Mesothelial cell of epicardium (in vitro differentiated cells): ENCODE data around the gene SBF2. TPM values are rescaled to one million over a fixed set of nuclear protein-coding genes. Genes with fewer than 3 reads are reported as not detected.

Experiments
- DNase-seq, 2 experiments: peaks; one replicate each; pipeline ENCODE4 v3.0.0; 2021; ENCODE audit warnings: low spot score in 2 of 2; ENCODE audit not compliant: unreplicated experiment in 2 of 2
- H3K27ac Mint-ChIP-seq: 2 replicates; pipeline ENCODE4 v1.8.0; 2021; ENCODE audit warnings: mixed read lengths
- H3K27me3 Mint-ChIP-seq: 2 replicates; pipeline ENCODE4 v1.8.0; 2021; ENCODE audit warnings: low read depth, mixed read lengths
- H3K36me3 Mint-ChIP-seq: 2 replicates; pipeline ENCODE4 v1.8.0; 2021; ENCODE audit warnings: mixed read lengths
- H3K4me1 Mint-ChIP-seq: 2 replicates; pipeline ENCODE4 v1.8.0; 2021; ENCODE audit warnings: mixed read lengths
- H3K4me3 Mint-ChIP-seq: 2 replicates; pipeline ENCODE4 v1.8.0; 2021; ENCODE audit warnings: mild to moderate bottlenecking, moderate library complexity, mixed read lengths
- H3K9me3 Mint-ChIP-seq: 2 replicates; pipeline ENCODE4 v1.8.0; 2021; ENCODE audit warnings: mixed read lengths
- total RNA-seq: library from RNA; stranded (reverse); gene quantifications from 3 replicates; pipeline ENCODE4 v1.2.1, GENCODE V29; 2021
- TF ChIP-seq, protein P1 (sequence below): fragments of 200-600 bp; sonication (generic); IDR thresholded peaks from one replicate; pipeline ENCODE4 v1.5.0; 2021; ENCODE audit warnings: antibody characterized with exemption; ENCODE audit not compliant: unreplicated experiment

SBF2 gene
- total RNA-seq, 1 donor from 2014 or later = 58.4 TPM

DNA sequence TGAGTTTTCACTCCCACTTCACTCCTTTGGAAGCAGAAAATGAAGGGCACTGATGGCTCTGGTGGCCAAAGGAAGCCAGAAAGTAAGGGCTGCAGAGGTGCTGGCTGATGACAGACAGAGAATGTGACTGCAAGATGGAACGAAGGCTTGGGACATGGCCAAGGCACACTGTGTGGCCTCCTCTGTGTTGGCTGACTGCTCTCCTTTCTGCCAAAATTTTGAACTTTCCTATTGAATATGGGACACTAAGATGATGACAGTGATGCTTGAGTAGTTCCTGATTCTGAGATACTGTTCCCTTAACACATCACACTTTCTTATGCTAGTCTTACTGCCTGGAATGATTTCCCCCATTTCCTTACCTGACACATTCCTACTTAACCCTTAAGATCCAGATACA is 473.8 kb downstream of the SBF2 start:
- peaks cover 4% of the 10 kb centered on the region for H3K36me3 Mint-ChIP-seq
- peak overlapping the region; percentile 2 for H3K27ac Mint-ChIP-seq
- peaks cover 26% of the 10 kb centered on the region for H3K4me1 Mint-ChIP-seq
- no peaks in the 10 kb centered on the region for H3K9me3 Mint-ChIP-seq
- H3K4me3 Mint-ChIP-seq = no peak overlapping the region
- H3K27me3 Mint-ChIP-seq = no peaks in the 10 kb centered on the region
- no peak for DNase-seq
- TF ChIP-seq, protein P1, sequence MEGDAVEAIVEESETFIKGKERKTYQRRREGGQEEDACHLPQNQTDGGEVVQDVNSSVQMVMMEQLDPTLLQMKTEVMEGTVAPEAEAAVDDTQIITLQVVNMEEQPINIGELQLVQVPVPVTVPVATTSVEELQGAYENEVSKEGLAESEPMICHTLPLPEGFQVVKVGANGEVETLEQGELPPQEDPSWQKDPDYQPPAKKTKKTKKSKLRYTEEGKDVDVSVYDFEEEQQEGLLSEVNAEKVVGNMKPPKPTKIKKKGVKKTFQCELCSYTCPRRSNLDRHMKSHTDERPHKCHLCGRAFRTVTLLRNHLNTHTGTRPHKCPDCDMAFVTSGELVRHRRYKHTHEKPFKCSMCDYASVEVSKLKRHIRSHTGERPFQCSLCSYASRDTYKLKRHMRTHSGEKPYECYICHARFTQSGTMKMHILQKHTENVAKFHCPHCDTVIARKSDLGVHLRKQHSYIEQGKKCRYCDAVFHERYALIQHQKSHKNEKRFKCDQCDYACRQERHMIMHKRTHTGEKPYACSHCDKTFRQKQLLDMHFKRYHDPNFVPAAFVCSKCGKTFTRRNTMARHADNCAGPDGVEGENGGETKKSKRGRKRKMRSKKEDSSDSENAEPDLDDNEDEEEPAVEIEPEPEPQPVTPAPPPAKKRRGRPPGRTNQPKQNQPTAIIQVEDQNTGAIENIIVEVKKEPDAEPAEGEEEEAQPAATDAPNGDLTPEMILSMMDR = no peak

DNA sequence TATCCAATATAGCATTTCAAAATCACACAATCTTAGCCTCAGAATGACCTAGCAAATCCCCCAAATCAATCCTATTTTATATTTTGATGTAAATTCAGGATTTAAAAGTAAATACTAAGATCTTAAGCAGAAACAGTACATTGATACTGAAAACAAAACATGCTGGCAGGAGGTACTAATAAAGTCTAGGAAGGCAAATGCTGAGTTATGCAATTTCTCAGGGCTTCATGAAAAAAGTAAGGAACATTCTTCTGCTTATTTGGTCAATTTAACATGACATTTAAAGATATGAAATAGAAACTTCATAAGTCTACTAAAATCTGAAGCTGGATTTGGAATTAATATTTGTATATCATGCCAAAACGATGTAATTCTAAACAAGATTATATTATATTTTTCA is 476.8 kb downstream of the SBF2 start:
- Mint-ChIP-seq H3K36me3 (peaks cover 10% of the 10 kb centered on the region), H3K27ac (no peak overlapping the region), H3K9me3 (no peaks in the 10 kb centered on the region), H3K4me1 (peaks cover 11% of the 10 kb centered on the region), H3K4me3 (no peak overlapping the region), H3K27me3 (no peaks in the 10 kb centered on the region)
- no peak for DNase-seq
- TF ChIP-seq, protein P1 = no peak

DNA sequence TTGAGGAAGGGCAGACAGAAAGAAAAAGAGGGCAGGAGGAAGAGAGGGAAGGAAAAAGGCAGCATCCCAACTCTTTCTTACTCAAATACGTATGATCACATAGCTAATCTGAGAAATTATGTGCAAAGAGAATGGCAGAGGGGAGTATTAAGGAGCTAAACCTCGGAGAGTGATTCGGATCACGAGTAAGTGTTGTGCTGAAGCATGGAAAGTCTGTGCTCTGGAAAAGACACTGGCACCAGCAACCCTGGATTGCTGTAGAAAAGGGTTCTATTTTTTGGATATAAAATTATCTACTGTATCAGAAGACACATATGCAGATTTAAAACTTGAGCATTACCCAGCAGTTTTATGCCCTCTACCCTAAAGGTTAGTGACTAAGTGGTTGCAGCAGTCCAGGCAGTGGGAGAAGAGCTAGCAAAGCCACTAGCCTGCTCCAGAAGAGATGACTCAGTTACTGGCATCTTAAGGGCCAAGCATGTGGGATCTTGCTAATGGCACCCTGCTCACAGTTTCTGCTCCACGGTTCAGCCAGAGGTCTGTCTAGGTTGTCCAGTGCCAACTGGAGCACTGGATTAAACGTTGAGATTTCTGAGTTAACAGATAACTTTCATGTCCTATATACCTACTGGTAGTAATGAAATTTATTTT is 478.4 kb downstream of the SBF2 start:
- TF ChIP-seq, protein P1 = no peak
- Mint-ChIP-seq H3K27ac (no peak overlapping the region), H3K27me3 (no peaks in the 10 kb centered on the region)

DNA sequence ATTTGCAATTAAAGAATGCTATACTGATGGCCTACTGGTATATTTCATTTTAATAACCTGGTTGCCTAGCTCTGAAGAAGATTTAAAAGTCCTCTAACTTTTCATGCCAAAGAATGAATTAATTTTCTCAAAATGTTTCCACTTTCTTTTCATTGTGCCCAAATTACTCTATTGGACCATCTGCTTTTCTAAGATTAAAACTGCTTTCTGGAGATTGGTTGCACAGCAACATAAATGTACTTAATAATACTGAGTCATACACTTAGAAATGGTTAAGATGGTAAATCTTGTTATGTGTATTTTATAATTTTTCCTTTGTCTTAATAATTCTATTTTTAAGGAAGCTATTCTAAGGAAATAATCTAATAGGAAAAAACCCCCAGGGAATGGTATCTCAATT is 479.9 kb downstream of the SBF2 start:
- TF ChIP-seq, protein P1 = no peak
- Mint-ChIP-seq H3K4me1 (no peaks in the 10 kb centered on the region), H3K27ac (no peak overlapping the region), H3K9me3 (peaks cover 3% of the 10 kb centered on the region), H3K27me3 (no peaks in the 10 kb centered on the region), H3K4me3 (no peak overlapping the region), H3K36me3 (peaks cover 29% of the 10 kb centered on the region)
- DNase-seq = no peak

More for the DNA sequence above, 478.4 kb downstream of the SBF2 start:
- Mint-ChIP-seq H3K36me3 (peaks cover 26% of the 10 kb centered on the region), H3K4me3 (no peak overlapping the region), H3K4me1 (peaks cover 4% of the 10 kb centered on the region), H3K9me3 (peaks cover 3% of the 10 kb centered on the region)
- DNase-seq = no peak

DNA sequence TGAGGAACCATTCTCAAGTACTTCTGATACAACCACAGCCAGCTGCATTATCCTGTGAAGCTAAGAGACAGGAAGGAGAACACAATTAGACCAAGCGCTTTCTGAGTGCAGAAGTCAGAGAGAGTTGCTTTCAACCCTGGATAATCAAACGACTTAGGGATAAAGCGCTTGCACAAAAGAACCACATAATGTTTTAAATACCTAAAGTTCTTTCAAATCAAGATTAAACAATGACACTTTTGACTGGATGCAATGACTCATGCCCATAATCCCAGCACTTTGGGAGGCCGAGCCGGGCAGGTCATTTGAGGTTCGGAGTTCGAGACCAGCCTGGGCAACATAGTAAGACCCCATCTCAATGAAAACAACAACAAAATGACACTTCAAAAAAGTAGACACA is 485.1 kb downstream of the SBF2 start:
- Mint-ChIP-seq H3K27ac (no peak overlapping the region), H3K36me3 (peaks cover 50% of the 10 kb centered on the region), H3K27me3 (no peaks in the 10 kb centered on the region), H3K4me3 (no peak overlapping the region), H3K4me1 (peaks cover 10% of the 10 kb centered on the region), H3K9me3 (peaks cover 3% of the 10 kb centered on the region)
- TF ChIP-seq, protein P1 = no peak
- DNase-seq = no peak
